ENCODE measurements around the gene LPIN1. TPM values are rescaled to one million over a fixed set of nuclear protein-coding genes. Genes with fewer than 3 reads are reported as not detected.

Gene LPIN1
- total and polyA plus RNA-seq, 2 of the 13 experiments (the other 11 are each of a cell fraction or from before 2014, with no cell fraction given), result 9.7 to 19.4 TPM

DNA sequence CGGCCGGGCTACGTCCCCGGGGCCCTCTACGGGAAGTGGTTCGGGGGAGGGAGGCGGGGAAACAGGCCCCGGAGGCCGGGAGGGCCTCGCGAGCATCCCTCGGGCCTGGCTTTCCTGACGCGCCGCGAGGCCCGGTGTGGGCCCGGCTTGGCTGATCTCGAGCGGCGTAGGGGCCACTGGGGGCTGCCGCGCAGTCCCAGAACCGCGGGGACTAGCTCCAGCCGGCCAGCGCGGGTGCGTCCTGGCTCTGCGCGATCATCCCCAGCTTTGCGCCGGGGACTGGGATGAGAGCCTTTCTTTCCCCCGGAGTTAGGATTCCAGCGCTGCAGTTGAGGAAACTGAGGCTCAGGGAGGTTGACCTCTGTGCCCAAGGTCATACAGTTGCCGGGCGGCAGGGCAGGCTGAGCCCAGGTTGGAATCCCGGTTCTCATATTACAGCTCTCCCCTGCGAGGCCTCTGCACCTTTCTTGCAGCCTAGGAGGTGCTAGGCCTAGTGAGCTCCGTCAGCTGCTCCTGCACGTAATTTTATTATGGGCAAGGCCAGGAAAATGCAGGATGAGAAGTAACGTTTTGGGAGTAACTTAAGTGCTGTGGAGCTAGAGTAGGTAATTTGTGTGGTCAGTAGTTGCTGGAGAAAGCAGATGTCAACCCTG is 501 bp downstream of the LPIN1 start (continued):
- no peak for TF ChIP-seq ATF7 (IDR thresholded peaks at IDR 0.05)
- TF ChIP-seq ATF7 (CRISPR knock-in tag; IDR thresholded peaks at IDR 0.05), result no peak
- TF ChIP-seq JUND (CRISPR knock-in tag; IDR thresholded peaks at IDR 0.05), result no peak
- TF ChIP-seq PHF5A (CRISPR knock-in tag; IDR thresholded peaks at IDR 0.05; ENCODE audit: low read depth, unreplicated experiment), result no peak
- TF ChIP-seq ISX (CRISPR knock-in tag; conservative IDR thresholded peaks at IDR 0.05), result no peak
- TF ChIP-seq TCF7 (IDR thresholded peaks at IDR 0.05; ENCODE audit: low read depth), result no peak
- no peak for TF ChIP-seq GPBP1L1 (CRISPR knock-in tag; IDR thresholded peaks at IDR 0.05)
- TF ChIP-seq RFX5 (IDR thresholded peaks at IDR 0.05; ENCODE audit: low read depth, low read length), result 0 out of 2 replicates have a peak, but pooled peaks have one; percentile 4
- TF ChIP-seq ZNF564 (CRISPR knock-in tag; IDR thresholded peaks at IDR 0.05), result no peak
- TF ChIP-seq ZNF235 (CRISPR knock-in tag; IDR thresholded peaks at IDR 0.05; ENCODE audit: borderline replicate concordance), result no peak
- no peak for TF ChIP-seq AHR (CRISPR knock-in tag; IDR thresholded peaks at IDR 0.05)
- TF ChIP-seq, protein P1, sequence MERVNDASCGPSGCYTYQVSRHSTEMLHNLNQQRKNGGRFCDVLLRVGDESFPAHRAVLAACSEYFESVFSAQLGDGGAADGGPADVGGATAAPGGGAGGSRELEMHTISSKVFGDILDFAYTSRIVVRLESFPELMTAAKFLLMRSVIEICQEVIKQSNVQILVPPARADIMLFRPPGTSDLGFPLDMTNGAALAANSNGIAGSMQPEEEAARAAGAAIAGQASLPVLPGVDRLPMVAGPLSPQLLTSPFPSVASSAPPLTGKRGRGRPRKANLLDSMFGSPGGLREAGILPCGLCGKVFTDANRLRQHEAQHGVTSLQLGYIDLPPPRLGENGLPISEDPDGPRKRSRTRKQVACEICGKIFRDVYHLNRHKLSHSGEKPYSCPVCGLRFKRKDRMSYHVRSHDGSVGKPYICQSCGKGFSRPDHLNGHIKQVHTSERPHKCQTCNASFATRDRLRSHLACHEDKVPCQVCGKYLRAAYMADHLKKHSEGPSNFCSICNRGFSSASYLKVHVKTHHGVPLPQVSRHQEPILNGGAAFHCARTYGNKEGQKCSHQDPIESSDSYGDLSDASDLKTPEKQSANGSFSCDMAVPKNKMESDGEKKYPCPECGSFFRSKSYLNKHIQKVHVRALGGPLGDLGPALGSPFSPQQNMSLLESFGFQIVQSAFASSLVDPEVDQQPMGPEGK (CRISPR knock-in tag; IDR thresholded peaks at IDR 0.05), result 0 out of 2 replicates have a peak, but pooled peaks have one; percentile 33
- TF ChIP-seq, protein P2, sequence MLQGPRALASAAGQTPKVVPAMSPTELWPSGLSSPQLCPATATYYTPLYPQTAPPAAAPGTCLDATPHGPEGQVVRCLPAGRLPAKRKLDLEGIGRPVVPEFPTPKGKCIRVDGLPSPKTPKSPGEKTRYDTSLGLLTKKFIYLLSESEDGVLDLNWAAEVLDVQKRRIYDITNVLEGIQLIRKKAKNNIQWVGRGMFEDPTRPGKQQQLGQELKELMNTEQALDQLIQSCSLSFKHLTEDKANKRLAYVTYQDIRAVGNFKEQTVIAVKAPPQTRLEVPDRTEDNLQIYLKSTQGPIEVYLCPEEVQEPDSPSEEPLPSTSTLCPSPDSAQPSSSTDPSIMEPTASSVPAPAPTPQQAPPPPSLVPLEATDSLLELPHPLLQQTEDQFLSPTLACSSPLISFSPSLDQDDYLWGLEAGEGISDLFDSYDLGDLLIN (CRISPR knock-in tag; IDR thresholded peaks at IDR 0.05; ENCODE audit: borderline replicate concordance), result no peak
- peak; percentile 10 to 22; a peak in 3 of 4 replicates for TF ChIP-seq HMGXB4 (CRISPR knock-in tag; IDR thresholded peaks at IDR 0.05; ENCODE audit: borderline replicate concordance in 1 of 2, low read depth in 1 of 2)
- no peak for TF ChIP-seq AGO1 (IDR thresholded peaks at IDR 0.05; ENCODE audit: low read depth, low read length, poor library complexity, severe bottlenecking)
- no peak for TF ChIP-seq ZNF496 (CRISPR knock-in tag; IDR thresholded peaks at IDR 0.05; ENCODE audit: insufficient replicate concordance)
- 0 out of 2 replicates have a peak, but pooled peaks have one; percentile 2 for TF ChIP-seq ZBTB7A (CRISPR knock-in tag; IDR thresholded peaks at IDR 0.05)
- no peak for TF ChIP-seq FOXM1 (CRISPR knock-in tag; IDR thresholded peaks at IDR 0.05)
- no peak for TF ChIP-seq GTF3A (CRISPR knock-in tag; conservative IDR thresholded peaks at IDR 0.05)
- no peak for TF ChIP-seq GMEB2 (CRISPR knock-in tag; IDR thresholded peaks at IDR 0.05; ENCODE audit: low read depth)
